Hematopoietic multipotent progenitor cell (in vitro differentiated cells): ENCODE results near the gene RAX. TPM values are rescaled to one million over a fixed set of nuclear protein-coding genes. Genes with fewer than 3 reads are reported as not detected.
"Not testable (repeated sequence)": the region's sequence is repeated elsewhere in the genome, so short reads cannot be mapped to it uniquely, and the experiment has no call there.

ENCODE experiments used
- DNase-seq, 3 donors: peaks; one replicate each; pipeline ENCODE4 v3.0.0-alpha.2; 2011 to 2015; ENCODE audit warnings: low read depth in 2 of 3, low spot score in 2 of 3
- total RNA-seq: library from RNA; depleted of rRNA; stranded (reverse); fragments of >200 nt; gene quantifications from one replicate; pipeline ENCODE4 v1.2.3, GENCODE V29; 2012

RAX gene
- total RNA-seq, 1 donor, result not detected

GRCh38 chr18:59273759-59274532, 692 bp upstream of the RAX start:
- no peak for DNase-seq

DNA sequence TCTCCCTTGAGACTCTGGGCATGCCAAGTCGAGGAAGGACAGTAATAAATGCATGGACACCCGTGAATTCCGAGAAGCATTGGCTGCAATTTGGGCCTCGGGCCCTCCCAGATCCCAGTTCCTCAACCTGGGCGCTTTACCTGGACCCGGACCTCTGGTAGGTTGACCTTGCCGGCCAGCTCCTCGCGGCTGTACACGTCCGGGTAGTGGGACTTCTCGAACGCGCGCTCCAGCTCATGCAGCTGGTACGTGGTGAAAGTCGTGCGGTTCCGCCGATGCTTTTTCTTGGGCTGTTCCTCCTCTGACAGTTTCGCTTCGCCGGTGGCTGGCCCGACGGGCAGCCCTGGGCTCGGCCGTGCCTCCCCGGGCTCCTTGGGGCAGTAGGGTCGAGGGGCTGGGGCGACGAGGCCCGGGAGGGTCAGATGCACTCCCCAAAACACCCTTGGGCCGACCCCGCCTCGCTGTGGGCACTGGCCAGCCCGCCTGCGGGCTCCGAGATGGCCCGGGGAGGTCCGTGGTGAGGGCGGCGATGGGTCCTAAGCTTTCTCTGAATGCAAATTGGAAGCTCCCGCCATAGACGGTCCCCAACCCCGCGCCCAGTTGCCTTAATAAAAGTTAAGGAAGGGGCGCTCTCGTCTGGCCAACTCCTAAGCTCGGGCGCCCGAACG, 899 bp downstream of the RAX start:
- DNase-seq, result no peak

DNA sequence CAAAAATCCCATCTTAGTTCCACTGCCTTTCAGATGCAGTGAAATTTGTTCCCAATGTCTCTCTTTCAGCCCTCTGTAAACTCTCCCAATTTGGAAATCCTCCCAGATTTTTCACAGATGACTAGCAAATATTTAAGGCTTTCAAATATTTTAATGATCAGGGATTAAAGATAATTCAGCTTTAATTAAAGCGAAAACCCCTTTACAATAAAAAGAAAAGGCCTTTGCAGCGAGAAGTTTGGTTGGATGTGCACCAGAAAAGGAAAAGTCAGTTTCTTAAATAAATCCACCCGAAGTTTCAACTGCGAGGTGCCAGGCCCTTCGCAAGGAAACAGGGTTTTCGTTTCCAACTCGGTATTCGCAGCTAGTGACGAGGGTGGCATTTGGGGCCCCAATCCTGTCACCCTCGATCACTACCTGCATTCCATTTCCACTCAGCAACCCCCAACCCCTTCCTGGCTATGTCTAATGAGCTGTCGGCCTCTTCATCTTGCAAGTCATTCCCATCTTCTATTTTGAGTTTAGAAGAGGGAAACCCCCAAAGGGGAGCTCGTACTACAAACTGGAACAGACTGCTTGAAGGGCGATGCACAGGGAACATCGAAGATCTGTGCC, 1.5 kb downstream of the RAX start:
- DNase-seq, result no peak

GRCh38 chr18:59270689-59271257, 2.5 kb downstream of the RAX start:
- DNase-seq, result no peak

DNA sequence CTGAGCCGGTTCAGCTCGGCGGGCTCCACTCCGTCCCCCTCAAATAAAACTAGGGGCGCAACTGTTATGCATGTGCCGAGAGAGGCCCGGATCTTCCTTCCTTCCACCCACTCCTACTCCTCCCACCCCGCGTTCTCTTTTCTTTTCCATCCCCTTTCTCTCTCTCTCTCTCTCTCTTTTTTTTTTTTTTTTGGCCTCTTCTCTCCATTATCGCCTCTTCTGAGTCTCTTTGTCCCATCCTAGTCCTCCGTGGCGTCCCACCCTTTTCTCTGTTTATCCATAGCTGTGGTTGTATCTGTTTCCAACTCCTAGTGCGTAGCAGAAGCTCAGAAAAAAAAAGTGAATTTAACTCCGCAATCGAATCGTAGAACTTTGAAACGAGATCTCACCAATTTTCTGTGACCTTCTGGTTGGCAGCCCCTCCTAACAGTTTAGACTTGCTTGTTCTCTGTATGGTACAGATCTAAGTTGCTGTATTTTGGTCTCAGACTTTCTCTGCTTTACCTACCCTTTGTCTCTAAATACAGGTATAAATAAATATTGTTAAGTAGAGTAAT, 3.6 kb downstream of the RAX start:
- DNase-seq, result no peak

DNA sequence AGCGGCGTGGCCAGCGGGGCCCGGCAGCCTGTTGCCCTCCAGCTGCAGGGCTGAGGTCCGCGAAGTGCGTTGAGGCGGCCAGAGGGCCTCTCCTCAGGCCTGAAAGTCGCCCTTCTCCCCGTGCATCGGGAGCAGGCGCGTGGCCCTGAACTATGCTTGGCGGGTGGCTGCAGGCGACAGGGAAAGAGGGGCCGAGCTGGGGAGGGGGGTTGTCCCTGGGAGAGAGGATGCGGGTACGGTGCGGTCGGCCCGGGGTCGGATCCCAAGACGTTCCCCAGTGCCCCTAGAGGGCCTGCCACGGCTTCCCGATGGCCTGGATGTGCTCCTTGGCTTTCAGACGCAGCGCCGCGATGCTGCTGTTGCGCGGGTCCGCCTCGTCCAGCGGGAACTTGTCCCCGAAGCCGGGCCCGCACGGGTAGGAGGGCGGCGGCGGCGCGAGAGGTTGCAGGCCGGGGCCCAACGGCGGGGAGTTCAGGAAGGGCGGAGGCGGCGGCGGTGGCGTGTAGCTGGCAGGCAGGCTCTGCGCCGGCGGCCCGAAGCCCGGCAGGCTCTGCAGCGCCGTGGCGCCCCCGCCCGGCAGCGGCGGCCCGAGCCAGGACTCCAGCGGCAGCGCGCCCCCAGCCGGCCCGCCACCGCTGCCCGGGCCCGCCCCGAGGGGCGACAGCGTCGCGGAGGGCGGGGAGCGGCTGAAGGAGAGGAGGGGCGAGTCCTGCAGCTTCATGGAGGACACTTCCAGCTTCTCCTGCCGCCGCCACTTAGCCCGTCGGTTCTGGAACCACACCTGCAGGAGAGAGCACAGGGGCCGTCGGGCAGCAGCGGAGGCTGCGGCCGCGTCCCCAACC, 4.3 kb downstream of the RAX start:
- DNase-seq, result peak in 2 of 3 donors; percentile 60 to 73

- no peak for DNase-seq
Observed at GRCh38 chr18:59268127-59268720, 5.0 kb downstream of the RAX start.

- no peak for DNase-seq
Observed at GRCh38 chr18:59267503-59268126, 5.6 kb downstream of the RAX start.

GRCh38 chr18:59266886-59267502, 6.3 kb downstream of the RAX start:
- DNase-seq, result no peak

DNA sequence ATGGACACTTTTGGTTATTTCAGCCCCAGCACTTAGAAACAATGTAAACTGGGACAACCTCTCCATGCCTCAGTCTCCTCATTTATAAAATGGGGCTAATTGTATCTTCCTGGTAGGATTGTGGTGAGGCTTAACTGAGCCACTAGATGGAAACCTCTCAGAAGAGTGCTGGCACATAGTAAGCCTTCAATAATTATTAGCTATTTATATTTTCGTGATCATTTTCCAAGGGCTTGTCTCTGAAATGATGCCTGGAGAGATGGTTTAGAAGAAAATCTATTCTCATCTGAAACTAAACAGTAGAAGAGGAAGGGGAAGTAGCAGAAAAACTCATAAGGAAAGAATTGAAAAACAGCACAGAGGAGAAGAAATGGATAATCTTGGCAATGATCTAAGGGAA, 6.8 kb downstream of the RAX start:
- DNase-seq, result no peak

- DNase-seq, result no peak
Observed at GRCh38 chr18:59265974-59266369, 7.3 kb downstream of the RAX start.

DNA sequence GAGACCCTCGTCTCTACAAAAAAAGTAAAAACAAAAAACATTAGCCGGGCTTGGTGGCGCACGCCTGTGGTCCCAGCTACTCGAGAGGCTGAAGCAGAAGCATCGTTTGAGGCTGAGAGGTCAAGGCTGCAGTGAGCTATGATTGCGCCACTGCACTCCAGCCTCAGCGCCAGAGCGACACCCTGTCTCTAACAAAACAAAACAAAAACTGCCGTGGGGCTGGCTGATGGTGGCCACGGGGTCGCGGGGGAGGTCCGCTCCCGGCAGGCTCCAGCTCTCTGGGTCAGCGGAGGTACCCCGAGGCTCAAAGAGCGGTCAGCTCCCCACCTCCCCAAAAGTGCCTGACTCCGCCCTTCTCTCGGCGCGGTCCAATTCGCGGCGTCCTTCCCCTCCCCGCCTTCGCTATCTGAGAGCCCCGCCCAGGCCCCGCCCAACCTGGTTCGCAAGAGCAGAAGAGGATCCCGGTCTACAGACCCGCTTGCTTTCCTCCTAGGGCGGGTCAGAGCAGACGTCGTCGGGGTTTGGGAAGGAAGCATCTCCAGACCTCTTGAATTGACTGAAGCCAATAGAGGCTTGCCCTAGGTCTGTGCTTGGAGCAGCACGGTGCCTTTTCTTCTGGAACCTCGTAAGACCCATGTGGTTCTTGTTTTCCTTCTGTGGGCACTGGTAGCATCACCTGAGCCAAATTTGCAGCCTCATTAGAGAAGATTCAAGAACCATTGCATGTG, 7.8 kb downstream of the RAX start:
- DNase-seq, result peak in 1 of 3 donors; percentile 53

- DNase-seq, result no peak
Observed at GRCh38 chr18:59264651-59265245, 8.5 kb downstream of the RAX start.

GRCh38 chr18:59264121-59264571, 9.1 kb downstream of the RAX start:
- no peak for DNase-seq

- no peak for DNase-seq
Observed at GRCh38 chr18:59263661-59264060, 9.6 kb downstream of the RAX start.

DNA sequence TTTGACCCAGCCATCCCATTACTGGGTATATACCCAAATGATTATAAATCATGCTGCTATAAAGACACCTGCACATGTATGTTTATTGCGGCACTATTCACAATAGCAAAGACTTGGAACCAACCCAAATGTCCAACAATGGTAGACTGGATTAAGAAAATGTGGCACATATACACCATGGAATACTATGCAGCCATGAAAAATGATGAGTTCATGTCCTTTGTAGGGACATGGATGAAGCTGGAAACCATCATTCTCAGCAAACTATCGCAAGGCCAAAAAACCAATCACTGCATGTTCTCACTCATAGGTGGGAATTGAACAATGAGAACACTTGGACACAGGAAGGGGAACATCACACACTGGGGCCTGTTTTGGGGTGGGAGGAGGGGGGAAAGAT, 11.0 kb downstream of the RAX start:
- not testable (repeated sequence) for DNase-seq

DNA sequence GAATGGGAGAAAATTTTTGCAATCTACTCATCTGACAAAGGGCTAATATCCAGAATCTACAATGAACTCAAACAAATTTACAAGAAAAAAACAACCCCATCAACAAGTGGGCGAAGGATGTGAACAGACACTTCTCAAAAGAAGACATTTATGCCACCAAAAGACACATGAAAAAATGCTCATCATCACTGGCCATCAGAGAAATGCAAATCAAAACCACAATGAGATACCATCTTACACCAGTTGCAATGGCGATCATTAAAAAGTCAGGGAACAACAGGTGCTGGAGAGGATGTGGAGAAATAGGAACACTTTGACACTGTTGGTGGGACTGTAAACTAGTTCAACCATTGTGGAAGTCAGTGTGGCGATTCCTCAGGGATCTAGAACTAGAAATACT, 11.4 kb downstream of the RAX start:
- not testable (repeated sequence) for DNase-seq

- DNase-seq, result not testable (repeated sequence)
Observed at GRCh38 chr18:59255491-59255890, 17.8 kb downstream of the RAX start.
